SK-N-MC (cell line): Measurements from ENCODE around the gene ZFP92.

Experiments
- DNase-seq: peaks from one replicate; pipeline ENCODE4 v3.0.0-alpha.2; 2011; ENCODE audit warnings: low read depth, low spot score
- H3K27ac ChIP-seq: fragments of 200-600 bp; sonication (generic); 2 replicates; pipeline ENCODE4 v1.5.1; 2016; ENCODE audit warnings: mixed run types
- H3K36me3 ChIP-seq: fragments of 200-600 bp; sonication (generic); 2 replicates; pipeline ENCODE4 v1.6.1; 2017; ENCODE audit warnings: antibody characterized with exemption, low read length, mixed read lengths; ENCODE audit not compliant: insufficient read depth
- H3K4me3 ChIP-seq: fragments of 200-600 bp; sonication (generic); 2 replicates; pipeline ENCODE4 v1.5.1; 2016
- H3K9ac ChIP-seq: fragments of 200-600 bp; sonication (generic); 2 replicates; pipeline ENCODE4 v1.8.0; 2017; ENCODE audit warnings: mixed run types, mixed read lengths; ENCODE audit not compliant: insufficient read length
- H3K9me3 ChIP-seq: fragments of 200-600 bp; sonication (generic); 2 replicates; pipeline ENCODE4 v1.6.1; 2017; ENCODE audit warnings: low read depth, mild to moderate bottlenecking, antibody characterized with exemption, low read length, moderate library complexity, mixed read lengths
- EZH2 ChIP-seq: fragments of 200-600 bp; sonication (generic); IDR thresholded peaks from one replicate; pipeline ENCODE4 v1.6.1; 2017; ENCODE audit warnings: antibody characterized with exemption
- FOXP2 ChIP-seq: optimal IDR thresholded peaks from 2 replicates; pipeline ENCODE3; 2011; ENCODE audit warnings: mild to moderate bottlenecking, moderate library complexity; ENCODE audit not compliant: insufficient read depth; ENCODE audit errors: extremely low read length, control extremely low read depth
- POLR2AphosphoS5 ChIP-seq: IDR thresholded peaks from 2 replicates; pipeline ENCODE4 v1.6.1; 2012; ENCODE audit warnings: mild to moderate bottlenecking, low read depth, low read length, borderline replicate concordance

Gene ZFP92

GRCh38 chrX:153423652-153424051, 12.4 kb downstream of the ZFP92 start:
- no peak overlapping the region for H3K4me3 ChIP-seq
- DNase-seq, result no peak
- no peaks in the 10 kb centered on the region for H3K9me3 ChIP-seq
- peaks cover 3% of the 10 kb centered on the region; the same call in 1 of the 2 replicates for H3K36me3 ChIP-seq
- H3K9ac ChIP-seq, result no peak overlapping the region
- TF ChIP-seq FOXP2, result no peak
- no peak for TF ChIP-seq POLR2AphosphoS5
- no peak for TF ChIP-seq EZH2
- H3K27ac ChIP-seq, result peak overlapping the region; percentile 83

DNA sequence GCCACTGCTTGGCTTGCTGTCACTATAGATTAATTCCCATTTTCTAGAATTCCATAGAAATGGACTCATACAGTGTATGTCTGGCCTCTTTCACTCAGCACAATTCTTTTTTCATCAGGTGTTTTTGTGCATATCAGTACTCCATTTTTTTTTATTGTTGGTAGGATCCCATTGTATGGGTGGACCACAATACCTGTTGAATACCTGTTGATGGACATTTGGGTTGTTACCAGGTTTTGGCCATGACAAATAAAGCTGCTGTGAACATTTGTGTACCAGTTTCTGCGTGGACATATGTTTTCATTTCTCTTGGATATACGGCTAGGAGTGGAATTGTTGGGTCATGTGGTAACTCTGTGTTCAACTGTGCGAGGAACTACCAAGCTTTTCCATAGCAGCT, 14.9 kb downstream of the ZFP92 start:
- no peaks in the 10 kb centered on the region for H3K9me3 ChIP-seq
- TF ChIP-seq FOXP2 (no peak), POLR2AphosphoS5 (no peak), EZH2 (no peak)
- H3K36me3 ChIP-seq, result no peaks in the 10 kb centered on the region
- no peak overlapping the region for H3K9ac ChIP-seq
- no peak overlapping the region for H3K4me3 ChIP-seq
- no peak for DNase-seq
- H3K27ac ChIP-seq, result no peak overlapping the region

DNA sequence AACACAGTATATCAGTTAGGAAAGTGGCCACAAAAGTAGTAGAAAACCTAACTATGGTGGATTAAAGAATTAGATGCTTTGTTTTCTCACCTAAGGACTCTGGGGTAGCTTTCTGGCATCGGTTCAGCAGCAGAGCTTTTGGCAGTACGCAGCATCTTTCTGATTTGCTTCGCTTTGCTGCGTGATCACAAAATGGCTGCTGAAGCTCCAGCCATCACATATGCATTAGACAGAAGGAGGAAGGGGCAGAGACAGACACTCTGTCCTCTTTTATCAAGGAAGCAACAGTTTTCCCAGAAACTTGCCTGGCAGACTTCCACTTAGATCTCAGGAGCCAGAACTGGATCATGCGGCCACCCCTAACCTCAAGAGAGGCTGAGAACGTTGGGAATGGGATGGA, 19.5 kb downstream of the ZFP92 start:
- Histone ChIP-seq H3K9me3 (no peaks in the 10 kb centered on the region), H3K9ac (no peak overlapping the region), H3K4me3 (no peak overlapping the region), H3K27ac (no peak overlapping the region), H3K36me3 (no peaks in the 10 kb centered on the region)
- TF ChIP-seq EZH2 (no peak), POLR2AphosphoS5 (no peak), FOXP2 (no peak)
- no peak for DNase-seq

- no peak overlapping the region for H3K27ac ChIP-seq
- no peak overlapping the region for H3K4me3 ChIP-seq
- H3K36me3 ChIP-seq, result no peaks in the 10 kb centered on the region
- H3K9me3 ChIP-seq, result no peaks in the 10 kb centered on the region
- H3K9ac ChIP-seq, result no peak overlapping the region
- no peak for DNase-seq
- no peak for TF ChIP-seq POLR2AphosphoS5
- TF ChIP-seq FOXP2, result no peak
- TF ChIP-seq EZH2, result no peak
These were observed 21.9 kb downstream of the ZFP92 start for GRCh38 chrX:153433161-153433680.

GRCh38 chrX:153433781-153434285, 22.6 kb downstream of the ZFP92 start:
- Histone ChIP-seq H3K9ac (no peak overlapping the region), H3K4me3 (no peak overlapping the region), H3K9me3 (no peaks in the 10 kb centered on the region), H3K27ac (no peak overlapping the region), H3K36me3 (no peaks in the 10 kb centered on the region)
- TF ChIP-seq POLR2AphosphoS5 (no peak), EZH2 (no peak)
- no peak for DNase-seq

DNA sequence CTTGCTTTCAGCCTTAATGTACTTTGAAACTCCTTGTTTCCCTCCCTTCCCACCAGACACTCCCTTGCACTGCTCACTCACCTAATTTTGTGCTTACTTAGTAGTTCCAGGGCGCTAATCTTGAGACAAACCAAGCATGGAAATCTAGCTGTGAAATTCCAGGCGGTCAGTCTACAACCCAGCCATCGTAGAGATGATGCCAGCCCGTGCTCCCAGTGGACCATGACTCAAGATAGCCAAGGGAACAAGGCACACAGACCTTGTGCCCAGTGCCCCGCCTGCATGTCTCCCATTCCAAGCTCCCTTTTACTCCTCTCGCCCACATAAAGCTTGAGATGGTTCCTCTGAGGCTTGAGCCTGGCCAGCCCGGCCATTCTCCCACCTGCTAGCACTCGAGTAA, 23.5 kb downstream of the ZFP92 start:
- DNase-seq, result no peak
- H3K36me3 ChIP-seq, result no peaks in the 10 kb centered on the region
- no peak overlapping the region for H3K9ac ChIP-seq
- H3K4me3 ChIP-seq, result no peak overlapping the region
- H3K9me3 ChIP-seq, result no peaks in the 10 kb centered on the region
- no peak for TF ChIP-seq FOXP2
- TF ChIP-seq EZH2, result no peak
- no peak for TF ChIP-seq POLR2AphosphoS5
- H3K27ac ChIP-seq, result no peak overlapping the region

DNA sequence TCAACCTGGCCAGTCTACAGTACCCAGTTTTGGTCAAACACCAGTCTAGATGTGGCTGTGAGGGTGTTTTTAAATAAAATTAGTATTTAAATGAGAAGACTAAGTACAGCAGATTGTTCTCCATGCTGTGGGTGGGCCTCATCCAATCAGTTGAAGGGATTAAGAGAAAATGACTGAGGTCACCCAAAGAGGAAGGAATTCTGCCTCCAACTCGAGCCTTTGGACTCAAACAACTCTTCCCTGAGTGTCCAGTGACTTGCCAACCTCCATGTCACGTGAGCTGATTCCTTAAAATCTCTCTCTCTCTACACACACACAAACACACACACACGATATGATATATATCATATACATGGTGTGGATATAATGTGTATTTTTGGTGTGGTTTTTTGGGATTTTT, 24.6 kb downstream of the ZFP92 start:
- H3K36me3 ChIP-seq, result no peaks in the 10 kb centered on the region
- H3K9ac ChIP-seq, result no peak overlapping the region
- no peak overlapping the region for H3K4me3 ChIP-seq
- no peaks in the 10 kb centered on the region for H3K9me3 ChIP-seq
- no peak for TF ChIP-seq EZH2
- no peak for TF ChIP-seq FOXP2
- no peak for TF ChIP-seq POLR2AphosphoS5
- H3K27ac ChIP-seq, result no peak overlapping the region
- DNase-seq, result no peak

- H3K27ac ChIP-seq, result no peak overlapping the region
- no peak overlapping the region for H3K4me3 ChIP-seq
- no peak for DNase-seq
- no peaks in the 10 kb centered on the region for H3K36me3 ChIP-seq
- H3K9me3 ChIP-seq, result no peaks in the 10 kb centered on the region
- no peak overlapping the region for H3K9ac ChIP-seq
- TF ChIP-seq EZH2, result no peak
- TF ChIP-seq POLR2AphosphoS5, result no peak
- TF ChIP-seq FOXP2, result no peak
These were observed 27.3 kb downstream of the ZFP92 start for GRCh38 chrX:153438532-153438931.

- Histone ChIP-seq H3K9me3 (no peaks in the 10 kb centered on the region), H3K4me3 (no peak overlapping the region)
- TF ChIP-seq FOXP2, result no peak
These were observed 28.7 kb downstream of the ZFP92 start for GRCh38 chrX:153439977-153440376.

More at GRCh38 chrX:153439977-153440376, 28.7 kb downstream of the ZFP92 start:
- H3K27ac ChIP-seq, result no peak overlapping the region
- DNase-seq, result no peak
- H3K36me3 ChIP-seq, result no peaks in the 10 kb centered on the region
- H3K9ac ChIP-seq, result no peak overlapping the region
